Amniotic epithelial cell (primary cell): ENCODE results near the gene NPTN.

ENCODE experiments used
- DNase-seq: peaks from one replicate; pipeline ENCODE4 v3.0.0-alpha.2; 2010; ENCODE audit warnings: low read depth

The NPTN gene

GRCh38 chr15:73518180-73518862, 114.9 kb downstream of the NPTN start:
- DNase-seq = no peak

- no peak for DNase-seq
Measured at GRCh38 chr15:73517566-73517965, 115.6 kb downstream of the NPTN start.

- no peak for DNase-seq
Measured at GRCh38 chr15:73515527-73515926, 117.7 kb downstream of the NPTN start.
